Tibial artery (tissue), 4 donors: ENCODE results near the gene EHD1.

Experiments
- DNase-seq, 2 donors: peaks; one replicate each; pipeline ENCODE4 v3.0.0-alpha.2; 2019
- H3K27ac ChIP-seq, 2 donors: fragments of 200-600 bp; sonication (generic) in 1 of 2; 1 replicate in 1 of 2; 2 replicates in 1 of 2; pipeline ENCODE4 v1.5.1; 2018 to 2019; ENCODE audit warnings: mild to moderate bottlenecking in 1 of 2
- H3K27me3 ChIP-seq, 2 donors: fragments of 200-600 bp; sonication (generic) in 1 of 2; one replicate each; pipeline versions ENCODE4 v1.5.1 to v1.6.0; 2016 to 2019
- H3K36me3 ChIP-seq, 3 donors: fragments of 200-600 bp; sonication (generic) in 2 of 3; one replicate each; pipeline ENCODE4 v1.5.1; 2016 to 2019; ENCODE audit warnings: mild to moderate bottlenecking in 2 of 3
- H3K4me1 ChIP-seq, 4 donors: fragments of 200-600 bp; sonication (generic) in 2 of 4; 1 replicate in 3 of 4; 2 replicates in 1 of 4; pipeline ENCODE4 v1.5.1; 2016 to 2019
- H3K4me3 ChIP-seq, 2 donors: fragments of 200-600 bp; sonication (generic) in 1 of 2; 1 replicate in 1 of 2; 2 replicates in 1 of 2; pipeline ENCODE4 v1.5.1; 2018 to 2019; ENCODE audit warnings: mild to moderate bottlenecking in 2 of 2
- H3K9me3 ChIP-seq, 3 donors: fragments of 200-600 bp; sonication (generic) in 1 of 3; one replicate each; pipeline ENCODE4 v1.5.1; 2016 to 2019
- CTCF ChIP-seq, 2 experiments: fragments of 200-600 bp in 1 of 2; fragments of 450-650 bp in 1 of 2; IDR thresholded peaks; one replicate each; pipeline ENCODE4 v1.5.1; 2017 to 2019; ENCODE audit warnings: antibody characterized with exemption in 2 of 2, mild to moderate bottlenecking in 1 of 2, moderate library complexity in 1 of 2
- intact Hi-C: fragments of 100-400 bp; cut with DNase I; formaldehyde crosslinking; loops from one replicate; pipeline ENCODE4 v1.15.0; 2023; ENCODE audit warnings: low total_unique reads

The EHD1 gene

GRCh38 chr11:64881476-64881875 is 3.1 kb upstream of the EHD1 start:
- intact Hi-C loops = no loop called here
- H3K4me3 ChIP-seq = no peak overlapping the region
- H3K4me1 ChIP-seq = peaks cover 0 to 53% (median 24%) of the 10 kb centered on the region in 4 donors
- no peaks in the 10 kb centered on the region for H3K36me3 ChIP-seq
- no peak for TF ChIP-seq CTCF (IDR thresholded peaks at IDR 0.05)
- H3K9me3 ChIP-seq = no peaks in the 10 kb centered on the region
- peak overlapping the region; percentile 70 to 97 for H3K27ac ChIP-seq
- no peaks in the 10 kb centered on the region for H3K27me3 ChIP-seq
- DNase-seq = no peak

GRCh38 chr11:64880240-64881001 is 2.0 kb upstream of the EHD1 start:
- Histone ChIP-seq H3K27ac (peak overlapping the region; percentile 8 to 97), H3K4me1 (peaks cover 0 to 64% (median 35%) of the 10 kb centered on the region in 4 donors), H3K4me3 (no peak overlapping the region), H3K9me3 (no peaks in the 10 kb centered on the region), H3K27me3 (no peaks in the 10 kb centered on the region), H3K36me3 (no peaks in the 10 kb centered on the region)
- intact Hi-C loops = no loop called here
- DNase-seq = peak in 1 of 2 donors; percentile 68
- TF ChIP-seq CTCF (IDR thresholded peaks at IDR 0.05) = no peak

- Histone ChIP-seq H3K27me3 (no peaks in the 10 kb centered on the region), H3K36me3 (peaks cover 0 to 5% (median 0%) of the 10 kb centered on the region in 3 donors), H3K4me3 (peak overlapping the region; percentile 66 to 71), H3K4me1 (peaks cover 0 to 74% (median 45%) of the 10 kb centered on the region in 4 donors), H3K9me3 (no peaks in the 10 kb centered on the region), H3K27ac (peak overlapping the region; percentile 81 to 97)
- intact Hi-C loops = no loop called here
- DNase-seq = peak in 1 of 2 donors; percentile 76
- no peak for TF ChIP-seq CTCF (IDR thresholded peaks at IDR 0.05)
Observed at GRCh38 chr11:64879244-64879900, 951 bp upstream of the EHD1 start.

GRCh38 chr11:64878223-64878493 is 263 bp downstream of the EHD1 start:
- H3K27me3 ChIP-seq = no peaks in the 10 kb centered on the region
- peak overlapping the region; percentile 66 to 71 for H3K4me3 ChIP-seq
- peaks cover 0 to 75% (median 51%) of the 10 kb centered on the region in 4 donors for H3K4me1 ChIP-seq
- TF ChIP-seq CTCF (IDR thresholded peaks at IDR 0.05) = no peak
- H3K9me3 ChIP-seq = no peaks in the 10 kb centered on the region
- peak overlapping the region; percentile 81 to 97 for H3K27ac ChIP-seq
- H3K36me3 ChIP-seq = peaks cover 5 to 18% (median 11%) of the 10 kb centered on the region in 3 donors
- intact Hi-C loops = no loop called here
- DNase-seq = no peak

GRCh38 chr11:64877390-64878222 is 815 bp downstream of the EHD1 start:
- Histone ChIP-seq H3K27me3 (no peaks in the 10 kb centered on the region), H3K27ac (peak overlapping the region; percentile 81 to 97), H3K9me3 (no peaks in the 10 kb centered on the region), H3K4me1 (peaks cover 0 to 75% (median 51%) of the 10 kb centered on the region in 4 donors), H3K36me3 (peaks cover 9 to 23% (median 15%) of the 10 kb centered on the region in 3 donors), H3K4me3 (peak overlapping the region; percentile 66 to 71)
- TF ChIP-seq CTCF (IDR thresholded peaks at IDR 0.05) = no peak
- intact Hi-C loops = no loop called here
- no peak for DNase-seq
